A549 treated with RU486 at 1 μM for 4 hours (cell line): ENCODE measurements around the gene SLC66A1. TPM values are rescaled to one million over a fixed set of nuclear protein-coding genes. Genes with fewer than 3 reads are reported as not detected.

Experiments used
- total RNA-seq: library from RNA; stranded (reverse); fragments of 200-300 nt; extraction: Qiagen RNA extraction; gene quantifications from 5 replicates; pipeline ENCODE4 v1.2.3, GENCODE V29; 2022; ENCODE audit warnings: low read depth

Gene SLC66A1
- 16.7 to 25.9 TPM (median 22.4 TPM) in 5 replicates for total RNA-seq

GRCh38 chr1:19311931-19312781 lies at the start of gene SLC66A1, which contains the start of gene AKR7A2:
Gene SLC66A1 (plus strand): TSS chr1:19312326. CDS start chr1:19317678, 5,352 bp downstream.
Gene AKR7A2 (minus strand): TSS chr1:19312144. CDS start chr1:19312124, 20 bp downstream.

GRCh38 chr1:19288324-19289241 lies 23.5 kb upstream of the SLC66A1 start, which contains the start of gene AKR7A3:
Gene AKR7A3 (minus strand): TSS chr1:19288770. CDS start chr1:19288709, 61 bp downstream.

Other genes starting within 250 kb of the SLC66A1 start
- 91.6 to 131 TPM (median 105 TPM) in 5 replicates for gene UBR4, start 102.1 kb upstream of the SLC66A1 start, total RNA-seq
- gene EMC1, start 60.8 kb upstream of the SLC66A1 start, total RNA-seq, result 27.0 to 37.6 TPM (median 34.2 TPM) in 5 replicates
- gene MRTO4, start 60.5 kb upstream of the SLC66A1 start, total RNA-seq, result 69.5 to 77.2 TPM (median 70.8 TPM) in 5 replicates
- gene AKR7A3, start 23.6 kb upstream of the SLC66A1 start, total RNA-seq, result 0.08 to 0.24 TPM (median 0.15 TPM) in 4 of 5 replicates, not detected in the other
- 34.4 to 54.8 TPM (median 52.5 TPM) in 5 replicates for gene AKR7A2, start 182 bp upstream of the SLC66A1 start, total RNA-seq
- 225 to 249 TPM (median 228 TPM) in 5 replicates for gene CAPZB, start 173.2 kb downstream of the SLC66A1 start, total RNA-seq